HFF-Myc (cell line): ENCODE measurements around the gene C4BPA.

Experiments used
- DNase-seq: peaks from one replicate; pipeline ENCODE4 v3.0.0-alpha.2; 2011; ENCODE audit warnings: low read depth; ENCODE audit errors: extremely low read depth
- H3K4me3 ChIP-seq: replicated peaks from 2 replicates; pipeline ENCODE4 v1.5.1; 2011; ENCODE audit warnings: low read depth, mild to moderate bottlenecking, control low read depth, low read length
- CTCF ChIP-seq: IDR thresholded peaks from 2 replicates; pipeline ENCODE4 v1.5.1; 2012; ENCODE audit warnings: mild to moderate bottlenecking, low read depth, low read length, control low read depth; ENCODE audit errors: missing control alignments

The C4BPA gene

GRCh38 chr1:207081806-207082205, 22.2 kb upstream of the C4BPA start:
- no peak for TF ChIP-seq CTCF
- H3K4me3 ChIP-seq, result no peak overlapping the region
- DNase-seq, result no peak

- no peak for DNase-seq
- no peak overlapping the region for H3K4me3 ChIP-seq
- TF ChIP-seq CTCF, result no peak
Measured at GRCh38 chr1:207084232-207084631, 19.8 kb upstream of the C4BPA start.

GRCh38 chr1:207084701-207085180, 19.3 kb upstream of the C4BPA start:
- peak; percentile 29 for DNase-seq
- peak; percentile 52 for TF ChIP-seq CTCF

GRCh38 chr1:207085887-207086286, 18.1 kb upstream of the C4BPA start:
- DNase-seq, result no peak
- no peak for TF ChIP-seq CTCF
- no peak overlapping the region for H3K4me3 ChIP-seq

More at GRCh38 chr1:207084701-207085180, 19.3 kb upstream of the C4BPA start:
- no peak overlapping the region for H3K4me3 ChIP-seq

- H3K4me3 ChIP-seq, result no peak overlapping the region
- no peak for DNase-seq
- no peak for TF ChIP-seq CTCF
Measured at GRCh38 chr1:207088161-207088560, 15.9 kb upstream of the C4BPA start.

GRCh38 chr1:207088701-207089626, 15.1 kb upstream of the C4BPA start, which contains the start of gene C4BPB:
C4BPB (plus strand) TSS chr1:207088860; CDS start chr1:207089532, 672 bp downstream.
- DNase-seq, result no peak
- H3K4me3 ChIP-seq, result no peak within 1 kb of the TSS
- TF ChIP-seq CTCF, result no peak
